GM19395 (cell line): ENCODE measurements around the gene MGAT5B.

Experiments
- ATAC-seq: cut with Tn5 transposase; IDR thresholded peaks from one replicate; pipeline ENCODE4 v1.9.1; 2021; ENCODE audit warnings: mild to moderate bottlenecking, moderate library complexity; ENCODE audit not compliant: unreplicated experiment

The MGAT5B gene

GRCh38 chr17:76878568-76878967 lies 10.4 kb downstream of the MGAT5B start:
- no peak for ATAC-seq

DNA sequence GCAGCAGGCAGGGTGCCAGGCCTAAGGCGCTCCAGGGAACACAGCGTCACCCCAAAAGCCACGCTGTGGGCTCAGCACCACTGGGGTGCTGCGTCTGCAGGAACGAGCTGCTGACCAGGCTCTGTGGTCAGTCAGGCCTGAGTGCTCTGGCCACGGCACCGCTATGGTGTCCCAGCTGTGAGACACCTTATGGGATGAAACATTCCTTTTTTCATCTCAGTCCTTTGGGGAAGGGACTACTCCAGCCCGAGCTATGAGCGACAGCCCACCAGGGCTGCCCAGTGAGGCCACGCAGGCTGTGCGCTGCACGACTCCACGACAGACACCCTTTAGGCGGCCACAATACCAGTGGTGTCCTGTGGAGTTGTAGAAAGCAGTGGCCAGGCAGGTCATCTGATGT lies 11.1 kb downstream of the MGAT5B start:
- ATAC-seq: no peak

DNA sequence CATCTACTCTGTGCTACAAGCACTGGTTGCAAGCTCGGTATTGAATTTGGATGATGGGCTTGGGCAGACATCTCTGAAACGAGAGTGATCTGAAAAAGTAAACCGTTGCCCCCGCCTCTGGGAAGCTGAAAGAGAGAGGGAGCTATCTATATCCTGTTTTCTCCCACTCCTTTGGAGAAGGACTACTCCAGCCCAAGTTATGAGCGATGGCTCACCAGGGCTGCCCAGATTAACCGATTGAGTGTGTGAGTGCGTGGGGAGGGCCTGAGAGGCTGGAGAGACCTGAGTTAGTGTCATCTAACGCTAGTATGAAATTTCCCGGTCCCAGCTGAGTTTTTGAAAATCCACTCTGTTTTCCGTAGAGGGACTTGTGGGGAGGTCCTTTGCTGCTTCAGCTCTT lies 11.5 kb downstream of the MGAT5B start:
- ATAC-seq: no peak

DNA sequence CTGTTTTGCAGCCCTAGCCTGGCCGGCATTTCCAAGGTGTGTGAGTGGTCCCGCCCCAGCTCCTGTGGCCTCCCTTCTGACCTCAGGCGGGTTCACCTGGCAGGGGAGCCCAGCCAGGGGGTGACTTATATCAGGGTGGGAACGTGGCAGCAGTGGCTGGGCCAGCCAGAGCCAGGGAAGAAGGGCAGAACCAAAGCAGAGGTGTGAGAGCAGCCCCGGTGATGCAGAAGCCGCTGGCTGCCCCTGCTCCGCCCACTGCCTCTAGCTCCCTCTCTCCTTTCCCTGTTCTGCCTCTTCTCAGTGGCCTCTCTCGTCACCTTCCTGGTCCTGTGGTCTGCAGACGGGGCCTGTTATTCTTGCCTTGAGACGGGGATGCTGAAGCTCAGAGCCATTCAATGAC lies 12.1 kb downstream of the MGAT5B start:
- no peak for ATAC-seq

DNA sequence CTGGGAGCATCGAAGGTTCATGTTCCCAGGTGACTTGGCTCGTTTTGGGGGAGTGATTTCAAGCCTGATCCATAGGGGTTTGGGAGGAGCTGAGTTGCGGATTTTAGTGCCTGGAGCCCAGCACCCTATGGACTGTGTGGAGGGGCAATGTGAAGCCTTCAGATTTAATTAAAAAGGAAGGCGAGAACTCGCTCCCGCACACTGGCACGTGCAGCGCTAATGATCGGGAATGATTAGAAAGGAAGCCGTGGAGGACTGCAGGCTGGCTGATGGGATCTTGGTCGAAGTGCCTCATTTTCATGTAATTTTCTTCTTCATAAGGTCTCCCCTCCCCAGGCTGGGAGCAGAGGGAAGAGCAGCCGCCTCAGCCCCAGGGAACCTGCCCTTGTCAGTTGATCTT lies 12.8 kb downstream of the MGAT5B start:
- no peak for ATAC-seq

GRCh38 chr17:76881408-76881807 lies 13.2 kb downstream of the MGAT5B start:
- no peak for ATAC-seq

GRCh38 chr17:76881966-76882365 lies 13.8 kb downstream of the MGAT5B start:
- no peak for ATAC-seq

DNA sequence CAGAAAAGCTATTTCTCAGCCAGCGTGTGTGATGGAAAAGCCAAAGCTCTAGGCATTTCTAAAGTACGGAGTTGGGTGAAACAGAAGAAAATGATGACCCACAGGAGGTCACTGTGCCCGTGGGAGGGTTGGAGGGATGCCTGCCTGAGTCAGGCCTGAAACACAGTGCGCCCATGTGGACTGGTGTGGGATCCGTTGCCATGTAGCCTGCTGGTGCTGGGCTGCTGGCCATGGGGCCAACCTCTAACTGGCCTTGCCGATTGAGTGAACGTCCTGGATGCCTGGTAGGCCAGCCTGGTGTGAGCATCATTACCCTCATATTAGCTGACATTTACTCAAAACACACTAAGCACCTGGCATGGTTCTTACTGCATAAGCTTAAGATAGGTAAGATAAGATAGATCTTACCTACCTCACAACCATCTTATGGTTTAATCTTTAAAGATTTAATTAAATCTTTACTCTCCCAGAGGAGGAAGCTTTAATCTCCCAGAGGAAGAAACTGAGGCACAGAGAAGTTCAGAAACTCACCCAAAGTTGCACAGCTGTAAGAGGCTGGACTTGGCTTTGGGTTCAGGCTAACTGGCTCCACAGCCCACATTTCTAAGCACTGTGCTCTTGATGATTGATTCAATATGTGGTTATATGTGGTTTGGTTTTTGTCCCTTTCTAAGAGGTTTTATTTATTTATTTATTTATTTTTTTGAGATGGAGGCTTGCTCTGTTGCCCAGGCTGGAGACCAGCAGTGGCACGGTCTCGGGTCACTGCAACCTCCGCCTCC lies 15.7 kb downstream of the MGAT5B start:
- no peak for ATAC-seq

GRCh38 chr17:76884995-76885893 lies 17.0 kb downstream of the MGAT5B start:
- ATAC-seq: no peak

- no peak for ATAC-seq
Observed at GRCh38 chr17:76885894-76886290, 17.7 kb downstream of the MGAT5B start.

- ATAC-seq: no peak
Observed at GRCh38 chr17:76886395-76886794, 18.2 kb downstream of the MGAT5B start.

DNA sequence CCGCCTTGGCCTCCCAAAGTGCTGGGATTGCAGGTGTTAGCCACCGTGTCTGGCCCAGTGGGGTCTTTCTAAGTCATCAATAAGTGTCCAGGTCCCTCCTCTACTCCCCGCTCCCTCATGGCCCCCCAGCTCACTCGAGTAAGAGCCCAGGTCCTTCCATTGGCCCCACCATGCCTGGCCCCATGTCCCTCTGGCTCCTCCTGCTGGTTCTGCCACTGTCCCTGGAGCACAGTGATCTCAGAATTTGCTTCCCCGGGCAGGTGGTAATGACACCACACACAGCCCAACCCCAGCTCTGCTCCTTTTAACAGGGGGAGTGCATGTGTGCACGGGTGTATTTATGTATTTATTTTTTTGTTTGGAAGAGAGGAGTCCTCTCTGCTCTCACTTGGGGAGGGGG lies 19.6 kb downstream of the MGAT5B start:
- ATAC-seq: no peak

DNA sequence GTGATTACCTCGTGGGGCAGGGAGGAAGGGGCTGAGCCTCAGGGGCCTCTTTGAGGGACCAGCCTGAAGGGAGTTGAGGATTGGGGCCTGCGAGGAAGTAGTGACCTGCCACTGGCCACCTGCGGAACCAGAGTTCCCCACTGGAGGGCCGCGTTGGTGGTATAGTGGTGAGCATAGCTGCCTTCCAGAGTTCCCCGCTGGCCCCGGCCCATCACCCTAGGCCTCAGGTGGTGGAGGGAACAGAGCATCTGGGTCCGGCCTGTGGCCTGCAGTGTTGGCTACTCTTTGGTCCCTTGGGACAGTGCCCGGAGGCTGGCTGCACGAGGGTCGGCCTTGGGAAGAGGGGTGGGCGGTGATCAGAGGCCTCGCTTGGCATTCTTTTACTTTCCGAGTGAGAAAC lies 20.5 kb downstream of the MGAT5B start:
- no peak for ATAC-seq

DNA sequence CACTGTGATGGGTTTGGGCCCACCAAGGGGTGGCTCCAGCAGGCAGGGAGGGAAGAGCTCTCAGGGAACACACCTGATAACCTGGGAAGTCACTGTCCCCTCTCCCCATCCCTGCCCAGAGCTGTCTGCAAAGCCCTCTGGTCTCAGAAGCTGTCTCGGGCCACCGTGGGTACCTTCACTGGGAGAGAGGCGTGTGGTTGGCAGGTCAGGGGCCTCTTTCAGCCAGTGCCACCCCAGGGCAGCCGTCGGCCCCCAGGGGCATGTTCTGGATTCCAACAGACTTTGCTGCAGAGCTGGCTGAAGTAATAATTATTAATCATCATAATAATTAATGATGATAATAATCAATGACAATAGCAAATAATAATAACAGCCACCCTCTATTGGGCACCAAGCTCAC lies 21.1 kb downstream of the MGAT5B start:
- no peak for ATAC-seq

GRCh38 chr17:76892329-76892728 lies 24.1 kb downstream of the MGAT5B start:
- no peak for ATAC-seq

DNA sequence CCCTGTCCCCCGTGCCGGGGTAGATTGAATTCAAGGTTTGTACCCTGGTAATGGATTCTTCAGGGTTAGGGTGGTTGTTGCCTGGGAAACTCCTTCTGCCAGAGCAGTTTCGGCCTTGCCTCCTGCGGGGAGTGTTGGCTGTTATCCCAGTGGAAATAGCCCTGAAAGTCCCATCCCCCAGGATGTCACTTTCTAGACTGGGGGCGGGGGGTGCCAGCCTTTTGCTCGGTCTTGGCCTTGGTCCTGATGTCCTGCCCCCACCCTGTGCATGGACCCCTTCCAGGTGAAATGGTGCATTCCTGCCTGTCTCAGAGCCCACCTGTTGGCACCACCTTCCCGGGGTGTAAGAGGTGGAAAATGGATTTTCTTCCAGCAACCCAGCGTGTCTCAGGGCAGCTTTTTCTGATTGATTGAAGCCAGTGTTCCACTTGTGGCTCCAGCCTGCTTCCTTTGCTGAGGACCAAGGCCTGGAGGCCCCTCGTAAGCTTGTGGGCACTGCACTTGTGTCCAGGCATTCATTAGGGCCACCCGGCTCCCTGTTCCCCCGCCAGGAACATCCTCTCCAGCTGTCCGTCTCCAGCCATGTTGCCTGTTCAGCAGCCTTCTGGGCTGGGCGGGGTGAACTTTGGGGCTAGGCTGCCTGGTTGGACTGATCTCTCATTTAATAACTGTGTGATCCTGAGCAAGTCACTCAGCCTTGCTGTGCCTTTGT lies 25.6 kb downstream of the MGAT5B start:
- no peak for ATAC-seq

DNA sequence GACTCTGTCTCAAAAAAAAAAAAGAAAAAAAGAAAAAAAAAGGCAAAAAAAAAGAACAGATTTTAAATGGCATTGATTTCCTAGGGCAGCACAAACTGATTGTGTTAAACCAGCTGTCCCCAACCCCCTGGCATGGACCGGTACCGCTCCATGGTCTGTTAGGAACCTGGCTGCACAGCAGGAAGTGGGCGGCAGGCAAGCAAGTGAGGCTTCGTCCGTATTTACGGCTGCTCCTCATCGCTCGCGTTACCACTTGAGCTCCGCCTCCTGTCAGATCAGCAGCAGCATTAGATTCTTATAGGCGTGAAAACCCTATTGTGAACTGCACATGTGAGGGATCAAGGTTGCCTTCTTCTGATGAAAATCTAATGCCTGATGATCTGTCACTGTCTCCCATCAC lies 26.6 kb downstream of the MGAT5B start:
- no peak for ATAC-seq

DNA sequence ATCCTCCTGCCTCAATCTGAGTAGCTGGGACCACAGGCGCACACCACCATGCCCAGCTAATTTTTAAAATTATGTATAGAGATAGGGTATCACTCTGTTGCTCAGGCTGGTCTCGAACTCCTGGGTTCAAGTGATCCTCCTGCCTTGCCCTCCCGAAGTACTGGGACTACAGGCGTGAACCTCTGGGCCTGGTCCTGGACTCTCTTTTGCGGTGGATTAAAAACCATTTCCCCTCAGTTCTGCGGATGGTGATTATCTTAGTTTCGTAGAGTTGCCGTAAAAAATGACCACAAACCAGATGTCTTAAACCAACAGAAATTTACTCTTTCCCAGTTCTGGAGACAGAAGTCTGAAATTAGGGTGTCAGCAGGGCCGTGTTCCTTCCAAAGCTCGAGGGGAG lies 28.8 kb downstream of the MGAT5B start:
- no peak for ATAC-seq

GRCh38 chr17:76899414-76899813 lies 31.2 kb downstream of the MGAT5B start:
- ATAC-seq: no peak

DNA sequence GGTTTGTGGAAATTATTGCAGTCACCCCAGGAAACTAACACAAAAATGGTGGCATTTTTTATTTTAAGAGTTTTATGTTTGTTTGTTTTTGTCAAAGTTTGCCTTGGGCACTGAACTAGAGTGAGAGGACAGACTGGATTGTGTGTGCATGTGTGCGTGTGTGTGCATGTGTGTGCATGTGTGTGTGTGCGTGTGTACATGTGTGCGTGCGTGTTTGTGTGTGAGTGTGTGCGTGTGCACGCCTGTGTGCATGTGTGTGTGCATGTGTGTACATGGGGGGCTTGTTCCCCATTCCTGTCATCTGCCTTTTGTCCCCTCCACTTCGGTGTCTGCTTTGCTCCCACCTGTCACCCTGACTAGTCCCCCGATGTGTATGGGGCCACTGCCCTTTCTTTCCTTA lies 32.5 kb downstream of the MGAT5B start:
- ATAC-seq: no peak

- ATAC-seq: no peak
Observed at GRCh38 chr17:76901542-76902197, 33.5 kb downstream of the MGAT5B start.
